Adrenal gland (tissue), 5 donors: ENCODE measurements around the gene ITGA3.

Experiments
- POLR2A ChIP-seq, 2 donors: fragments of 450-650 bp; IDR thresholded peaks; one replicate each; pipeline ENCODE4 v1.6.1; 2017; ENCODE audit warnings: antibody characterized with exemption in 2 of 2, mild to moderate bottlenecking in 2 of 2, moderate library complexity in 1 of 2
- TF ChIP-seq, protein P1 (sequence below), 6 experiments: fragments of 450-650 bp in 4 of 6; fragments of 200-600 bp in 2 of 6; sonication (generic) in 1 of 6; IDR thresholded peaks; 1 replicate in 5 of 6; 2 replicates in 1 of 6; pipeline versions ENCODE4 v1.5.1 to v1.8.0; 2016 to 2021; ENCODE audit warnings: antibody characterized with exemption in 6 of 6, mild to moderate bottlenecking in 2 of 6, moderate library complexity in 1 of 6
- donor health status: DM: no; HTN: no; CAD: no.

DNA sequence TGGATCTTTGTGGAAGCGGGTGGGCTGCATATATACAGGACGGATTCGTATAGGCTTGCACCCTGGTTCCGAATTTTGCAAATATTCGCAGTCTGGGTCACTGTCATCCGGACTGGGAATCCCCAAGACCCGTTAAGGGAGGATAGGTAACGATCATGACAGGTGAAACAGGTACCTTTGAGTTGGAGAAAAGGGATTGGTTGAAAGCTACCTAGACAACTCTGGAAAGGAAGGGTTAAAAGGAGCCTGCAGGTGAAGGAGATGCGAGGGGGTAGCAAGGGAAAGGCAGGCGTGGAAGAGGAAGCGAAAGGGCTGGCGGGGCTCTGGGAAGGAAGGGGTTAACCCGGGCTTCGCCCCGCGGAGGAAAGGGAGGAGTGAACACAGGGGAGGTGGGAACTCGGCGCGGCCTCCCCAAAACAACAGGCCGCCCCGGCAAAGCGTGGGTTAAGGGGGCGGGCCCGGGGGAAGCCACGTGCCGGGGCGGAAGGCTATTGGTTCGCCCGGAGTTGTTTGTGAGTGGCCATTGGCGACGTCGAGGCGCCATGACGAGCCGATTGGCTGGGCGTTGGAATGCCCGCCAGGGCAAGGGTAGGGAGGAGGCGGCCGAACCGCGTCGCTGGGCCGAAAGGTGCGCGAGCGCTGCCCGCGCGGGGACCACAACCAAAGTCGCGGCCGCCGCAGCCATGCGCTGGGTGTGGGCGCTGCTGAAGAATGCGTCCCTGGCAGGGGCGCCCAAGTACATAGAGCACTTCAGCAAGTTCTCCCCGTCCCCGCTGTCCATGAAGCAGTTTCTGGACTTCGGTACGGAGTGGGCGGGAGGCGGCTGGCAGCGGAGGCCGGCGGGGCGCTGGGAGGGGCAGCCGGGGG is 39.1 kb downstream of the ITGA3 start, which contains the start of gene PDK2:
- TF ChIP-seq, protein P1, sequence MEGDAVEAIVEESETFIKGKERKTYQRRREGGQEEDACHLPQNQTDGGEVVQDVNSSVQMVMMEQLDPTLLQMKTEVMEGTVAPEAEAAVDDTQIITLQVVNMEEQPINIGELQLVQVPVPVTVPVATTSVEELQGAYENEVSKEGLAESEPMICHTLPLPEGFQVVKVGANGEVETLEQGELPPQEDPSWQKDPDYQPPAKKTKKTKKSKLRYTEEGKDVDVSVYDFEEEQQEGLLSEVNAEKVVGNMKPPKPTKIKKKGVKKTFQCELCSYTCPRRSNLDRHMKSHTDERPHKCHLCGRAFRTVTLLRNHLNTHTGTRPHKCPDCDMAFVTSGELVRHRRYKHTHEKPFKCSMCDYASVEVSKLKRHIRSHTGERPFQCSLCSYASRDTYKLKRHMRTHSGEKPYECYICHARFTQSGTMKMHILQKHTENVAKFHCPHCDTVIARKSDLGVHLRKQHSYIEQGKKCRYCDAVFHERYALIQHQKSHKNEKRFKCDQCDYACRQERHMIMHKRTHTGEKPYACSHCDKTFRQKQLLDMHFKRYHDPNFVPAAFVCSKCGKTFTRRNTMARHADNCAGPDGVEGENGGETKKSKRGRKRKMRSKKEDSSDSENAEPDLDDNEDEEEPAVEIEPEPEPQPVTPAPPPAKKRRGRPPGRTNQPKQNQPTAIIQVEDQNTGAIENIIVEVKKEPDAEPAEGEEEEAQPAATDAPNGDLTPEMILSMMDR (IDR thresholded peaks at IDR 0.05), result peak in 1 of 6 experiments; percentile 9
- TF ChIP-seq POLR2A (IDR thresholded peaks at IDR 0.05), result peak; percentile 60 to 90
